Activated CD8-positive, alpha-beta memory T cell treated with anti-CD3 and anti-CD28 coated beads, Interleukin-2, amount 10 ng/mL, durations not matched to agents 7 days and 5 days (primary cell): ENCODE data around the gene SNX30. TPM values are rescaled to one million over a fixed set of nuclear protein-coding genes. Genes with fewer than 3 reads are reported as not detected.

ENCODE experiments used
- total RNA-seq, 2 experiments: library from RNA; stranded (reverse); gene quantifications; one replicate each; pipeline ENCODE4 v1.2.3, GENCODE V29; 2021

Gene SNX30
- total RNA-seq, 2 experiments from 2014 or later, result 2.3 to 3.6 TPM

Other genes with a start within 250 kb of the SNX30 start
- gene INIP, start 32.6 kb upstream of the SNX30 start, total RNA-seq, result 10 to 100 TPM; 25.8 to 36.8 TPM
- gene SLC46A2, start 140.1 kb downstream of the SNX30 start, total RNA-seq, result not detected